CD14-positive monocyte (primary cell): ENCODE measurements around the gene LHX3. TPM values are rescaled to one million over a fixed set of nuclear protein-coding genes. Genes with fewer than 3 reads are reported as not detected.

Experiments
- DNase-seq, 3 donors: peaks; one replicate each; pipeline ENCODE4 v3.0.0-alpha.2; 2011 to 2022
- H2AFZ ChIP-seq: 2 replicates; pipeline ENCODE4 v1.6.0; 2012; ENCODE audit warnings: mild to moderate bottlenecking, low read depth, low read length, inconsistent platforms; ENCODE audit not compliant: insufficient read depth, poor library complexity, severe bottlenecking
- H3K27ac ChIP-seq, 2 donors: 1 replicate in 1 of 2; 2 replicates in 1 of 2; pipeline ENCODE4 v1.5.1; 2012 to 2013; ENCODE audit warnings: low read length in 2 of 2, control low read depth in 1 of 2, inconsistent platforms in 1 of 2, low read depth in 1 of 2, mild to moderate bottlenecking in 1 of 2
- H3K27me3 ChIP-seq, 2 donors: one replicate each; pipeline versions ENCODE4 v1.6.0 to v1.6.1; 2011 to 2013; ENCODE audit warnings: low read length in 2 of 2; ENCODE audit not compliant: control insufficient read depth in 2 of 2, insufficient read depth in 2 of 2
- H3K36me3 ChIP-seq, 2 donors: replicated peaks in 1 of 2; 1 replicate in 1 of 2; 2 replicates in 1 of 2; pipeline versions ENCODE4 v1.5.1 to v1.6.1; 2012 to 2013; ENCODE audit warnings: low read length in 2 of 2, control low read depth in 1 of 2, inconsistent platforms in 1 of 2, mild to moderate bottlenecking in 1 of 2; ENCODE audit not compliant: insufficient read depth in 2 of 2, control insufficient read depth in 1 of 2
- H3K4me1 ChIP-seq, 2 donors: 1 replicate in 1 of 2; 2 replicates in 1 of 2; pipeline versions ENCODE4 v1.5.1 to v1.6.1; 2012 to 2013; ENCODE audit warnings: low read length in 2 of 2, control low read depth in 1 of 2, inconsistent platforms in 1 of 2, mild to moderate bottlenecking in 1 of 2, moderate library complexity in 1 of 2; ENCODE audit not compliant: insufficient read depth in 2 of 2, control insufficient read depth in 1 of 2
- H3K4me2 ChIP-seq: replicated peaks from 2 replicates; pipeline ENCODE3; 2012; ENCODE audit warnings: low read length, moderate library complexity, mild to moderate bottlenecking; ENCODE audit not compliant: poor library complexity, severe bottlenecking; ENCODE audit errors: extremely low read depth
- H3K4me3 ChIP-seq, 3 experiments: fragments of 200-600 bp in 1 of 3; sonication (generic) in 1 of 3; replicated peaks in 1 of 3; 1 replicate in 2 of 3; 2 replicates in 1 of 3; pipeline ENCODE4 v1.5.1; 2011 to 2013; ENCODE audit warnings: low read length in 3 of 3, mild to moderate bottlenecking in 3 of 3, control low read depth in 2 of 3, low read depth in 2 of 3, inconsistent platforms in 1 of 3, moderate library complexity in 1 of 3
- H3K79me2 ChIP-seq: 2 replicates; pipeline ENCODE4 v1.6.0; 2012; ENCODE audit warnings: mild to moderate bottlenecking, control low read depth, inconsistent platforms, low read length, moderate library complexity; ENCODE audit not compliant: insufficient read depth
- H3K9ac ChIP-seq: 2 replicates; pipeline ENCODE4 v1.6.0; 2017; ENCODE audit warnings: low read length, mild to moderate bottlenecking; ENCODE audit not compliant: insufficient read depth, poor library complexity, severe bottlenecking
- H3K9me3 ChIP-seq, 2 donors: replicated peaks in 1 of 2; 1 replicate in 1 of 2; 2 replicates in 1 of 2; pipeline versions ENCODE4 v1.5.1 to v1.6.1; 2012 to 2013; ENCODE audit warnings: low read length in 2 of 2, control low read depth in 1 of 2; ENCODE audit not compliant: control insufficient read depth in 1 of 2, insufficient read depth in 1 of 2
- H4K20me1 ChIP-seq: 2 replicates; pipeline ENCODE4 v1.6.0; 2012; ENCODE audit warnings: mild to moderate bottlenecking, low read length, control low read depth, moderate library complexity; ENCODE audit not compliant: insufficient read depth
- H3K27ac Mint-ChIP-seq, 7 donors: one replicate each; pipeline ENCODE4 v1.8.0; 2020; ENCODE audit warnings: mild to moderate bottlenecking in 7 of 7, mixed read lengths in 7 of 7, moderate library complexity in 6 of 7, inconsistent platforms in 2 of 7
- H3K27me3 Mint-ChIP-seq, 3 donors: one replicate each; pipeline ENCODE4 v1.8.0; 2021 to 2022; ENCODE audit warnings: low read depth in 3 of 3, mild to moderate bottlenecking in 3 of 3, mixed read lengths in 3 of 3, moderate library complexity in 3 of 3, inconsistent platforms in 1 of 3
- H3K36me3 Mint-ChIP-seq, 2 donors: one replicate each; pipeline ENCODE4 v1.8.0; 2020; ENCODE audit warnings: mixed read lengths in 2 of 2, inconsistent platforms in 1 of 2, mild to moderate bottlenecking in 1 of 2
- H3K4me1 Mint-ChIP-seq: one replicate; pipeline ENCODE4 v1.8.0; 2020; ENCODE audit warnings: mild to moderate bottlenecking, mixed read lengths
- H3K4me3 Mint-ChIP-seq, 2 donors: one replicate each; pipeline ENCODE4 v1.8.0; 2020; ENCODE audit warnings: mild to moderate bottlenecking in 2 of 2, mixed read lengths in 2 of 2, moderate library complexity in 1 of 2
- H3K9me3 Mint-ChIP-seq, 7 donors: one replicate each; pipeline ENCODE4 v1.8.0; 2020 to 2022; ENCODE audit warnings: mixed read lengths in 7 of 7, mild to moderate bottlenecking in 6 of 7, moderate library complexity in 6 of 7, inconsistent platforms in 2 of 7
- WGBS: methylation state at CpG from one replicate; pipeline ENCODE4 v1.1.5; 2013; ENCODE audit warnings: missing lambda C conversion rate; ENCODE audit not compliant: insufficient coverage; 5-methylcytosine and 5-hydroxymethylcytosine counted together
- intact Hi-C, 2 donors: fragments of 100-400 bp; cut with micrococcal nuclease; formaldehyde crosslinking; loops; one replicate each; pipeline versions ENCODE4 v1.15.0 to v1.15.1; 2023
- polyA plus RNA-seq, 3 donors: library from polyadenylated mRNA; depleted of rRNA in 1 of 3; unstranded in 2 of 3; stranded (reverse) in 1 of 3; fragments of 300-500 nt in 2 of 3; fragments of >200 nt in 1 of 3; fragmentation: Illumina TruSeq in 2 of 3; gene quantifications; 1 replicate in 2 of 3; 2 replicates in 1 of 3; pipeline ENCODE4 v1.2.3, GENCODE V29; 2012 to 2021
- TF ChIP-seq, protein P1 (sequence below): fragments of 200-600 bp; IDR thresholded peaks from one replicate; pipeline ENCODE4 v1.8.0; 2022; ENCODE audit warnings: antibody characterized with exemption, mild to moderate bottlenecking

LHX3 gene
- polyA plus RNA-seq, 3 donors = not detected

DNA sequence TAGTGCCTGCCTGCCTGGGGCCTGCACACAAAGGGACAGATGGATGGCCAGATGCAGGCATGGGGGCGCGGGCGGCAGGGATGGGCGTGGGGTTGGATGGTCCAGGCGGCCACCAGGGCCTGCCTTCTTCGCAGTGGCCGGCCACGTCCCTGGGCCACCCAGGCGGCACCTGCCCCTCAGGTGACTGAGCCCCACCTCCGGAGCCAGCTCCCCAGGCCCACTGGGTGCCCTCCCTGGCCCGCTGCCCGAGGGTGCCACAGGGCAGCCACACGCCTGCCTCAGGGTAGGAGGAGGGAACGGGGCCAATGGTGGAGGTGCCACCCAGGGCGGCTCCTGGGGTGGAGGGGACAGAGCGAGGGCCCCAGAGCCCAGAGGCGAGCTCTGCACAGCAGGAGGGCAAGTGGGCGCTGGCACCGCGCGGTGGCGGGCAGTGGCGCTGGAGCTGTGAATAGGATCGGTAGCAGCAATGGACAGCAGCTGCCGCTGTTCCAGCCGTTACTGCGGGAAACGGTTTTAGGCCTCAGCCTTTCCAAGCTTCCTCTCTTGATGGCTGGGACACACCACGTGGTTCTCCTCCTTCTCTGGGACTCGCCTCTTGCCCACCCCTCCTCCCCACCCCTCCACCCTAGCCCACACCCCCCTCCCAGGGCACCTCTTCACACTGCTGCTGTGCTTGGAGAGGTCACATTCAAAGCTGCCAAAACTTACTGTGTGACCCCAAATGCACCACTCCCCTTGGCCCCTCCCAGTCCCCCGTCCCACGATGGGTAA is 19.1 kb downstream of the LHX3 start:
- Histone ChIP-seq H3K9me3 (no peaks in the 10 kb centered on the region), H3K4me1 (no peaks in the 10 kb centered on the region), H3K4me3 (no peak overlapping the region), H3K9ac (no peak overlapping the region), H2AFZ (no peak overlapping the region), H3K79me2 (no peaks in the 10 kb centered on the region), H3K4me2 (no peak overlapping the region), H3K27me3 (peaks cover 0 to 24% of the 10 kb centered on the region in 2 donors), H4K20me1 (no peaks in the 10 kb centered on the region), H3K27ac (no peak overlapping the region), H3K36me3 (no peaks in the 10 kb centered on the region)
- no peak for DNase-seq
- peaks cover 19 to 52% (median 24%) of the 10 kb centered on the region in 3 donors for H3K27me3 Mint-ChIP-seq
- no peak overlapping the region for H3K27ac Mint-ChIP-seq
- H3K9me3 Mint-ChIP-seq = no peaks in the 10 kb centered on the region
- H3K36me3 Mint-ChIP-seq = no peaks in the 10 kb centered on the region
- TF ChIP-seq, protein P1, sequence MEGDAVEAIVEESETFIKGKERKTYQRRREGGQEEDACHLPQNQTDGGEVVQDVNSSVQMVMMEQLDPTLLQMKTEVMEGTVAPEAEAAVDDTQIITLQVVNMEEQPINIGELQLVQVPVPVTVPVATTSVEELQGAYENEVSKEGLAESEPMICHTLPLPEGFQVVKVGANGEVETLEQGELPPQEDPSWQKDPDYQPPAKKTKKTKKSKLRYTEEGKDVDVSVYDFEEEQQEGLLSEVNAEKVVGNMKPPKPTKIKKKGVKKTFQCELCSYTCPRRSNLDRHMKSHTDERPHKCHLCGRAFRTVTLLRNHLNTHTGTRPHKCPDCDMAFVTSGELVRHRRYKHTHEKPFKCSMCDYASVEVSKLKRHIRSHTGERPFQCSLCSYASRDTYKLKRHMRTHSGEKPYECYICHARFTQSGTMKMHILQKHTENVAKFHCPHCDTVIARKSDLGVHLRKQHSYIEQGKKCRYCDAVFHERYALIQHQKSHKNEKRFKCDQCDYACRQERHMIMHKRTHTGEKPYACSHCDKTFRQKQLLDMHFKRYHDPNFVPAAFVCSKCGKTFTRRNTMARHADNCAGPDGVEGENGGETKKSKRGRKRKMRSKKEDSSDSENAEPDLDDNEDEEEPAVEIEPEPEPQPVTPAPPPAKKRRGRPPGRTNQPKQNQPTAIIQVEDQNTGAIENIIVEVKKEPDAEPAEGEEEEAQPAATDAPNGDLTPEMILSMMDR = no peak
- H3K4me1 Mint-ChIP-seq = no peaks in the 10 kb centered on the region
- intact Hi-C loops = no loop called here
- H3K4me3 Mint-ChIP-seq = no peak overlapping the region
- 79% methylated on average over 29 of the region's 32 CpGs for WGBS

DNA sequence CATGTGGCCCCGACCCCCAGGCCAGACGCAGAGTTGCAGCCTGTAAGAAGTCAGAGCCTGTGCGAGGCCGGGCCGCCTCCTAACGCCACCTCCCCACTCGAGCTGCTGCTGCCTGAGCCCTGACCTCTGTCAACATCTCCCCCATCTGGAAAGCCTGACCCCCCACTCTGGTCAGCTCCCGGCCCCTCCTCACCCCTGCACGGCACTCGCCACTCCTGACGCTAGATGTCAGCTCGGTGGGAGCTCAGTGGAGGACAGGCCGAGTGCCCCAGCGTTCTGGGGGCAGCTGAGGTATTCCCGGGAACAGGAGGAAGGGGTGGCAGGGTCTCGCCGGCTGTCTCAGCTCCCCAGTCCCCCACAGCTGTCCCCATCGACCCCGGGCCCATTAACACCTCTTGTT is 19.9 kb downstream of the LHX3 start:
- DNase-seq = no peak

More for the DNA sequence above, 19.9 kb downstream of the LHX3 start:
- peaks cover 12 to 45% (median 17%) of the 10 kb centered on the region in 3 donors for H3K27me3 Mint-ChIP-seq
- H3K9me3 Mint-ChIP-seq = no peaks in the 10 kb centered on the region
- no peaks in the 10 kb centered on the region for H3K4me1 Mint-ChIP-seq
- no peak overlapping the region for H3K27ac Mint-ChIP-seq
- H3K9me3 ChIP-seq = no peaks in the 10 kb centered on the region
- H3K4me3 ChIP-seq = no peak overlapping the region
- WGBS = 77% methylated on average over 6 of the region's 19 CpGs
- no peak overlapping the region for H3K27ac ChIP-seq
- H3K27me3 ChIP-seq = peaks cover 0 to 16% of the 10 kb centered on the region in 2 donors
- H3K4me3 Mint-ChIP-seq = no peak overlapping the region
- H3K4me2 ChIP-seq = no peak overlapping the region
- no peaks in the 10 kb centered on the region for H3K4me1 ChIP-seq
- no peak overlapping the region for H3K9ac ChIP-seq
- H3K36me3 ChIP-seq = no peaks in the 10 kb centered on the region
- H3K36me3 Mint-ChIP-seq = no peaks in the 10 kb centered on the region
- H4K20me1 ChIP-seq = no peaks in the 10 kb centered on the region
- intact Hi-C loops = no loop called here
- TF ChIP-seq, protein P1 = no peak
- H3K79me2 ChIP-seq = no peaks in the 10 kb centered on the region
- H2AFZ ChIP-seq = no peak overlapping the region
